ENCODE measurements around the gene SPATA19. TPM values are rescaled to one million over a fixed set of nuclear protein-coding genes. Genes with fewer than 3 reads are reported as not detected.
A peak's percentile ranks its signal among the peaks of the same experiment; 100 is the strongest.

SPATA19 gene
- total RNA-seq, 2 experiments from 2014 or later, result not detected

DNA sequence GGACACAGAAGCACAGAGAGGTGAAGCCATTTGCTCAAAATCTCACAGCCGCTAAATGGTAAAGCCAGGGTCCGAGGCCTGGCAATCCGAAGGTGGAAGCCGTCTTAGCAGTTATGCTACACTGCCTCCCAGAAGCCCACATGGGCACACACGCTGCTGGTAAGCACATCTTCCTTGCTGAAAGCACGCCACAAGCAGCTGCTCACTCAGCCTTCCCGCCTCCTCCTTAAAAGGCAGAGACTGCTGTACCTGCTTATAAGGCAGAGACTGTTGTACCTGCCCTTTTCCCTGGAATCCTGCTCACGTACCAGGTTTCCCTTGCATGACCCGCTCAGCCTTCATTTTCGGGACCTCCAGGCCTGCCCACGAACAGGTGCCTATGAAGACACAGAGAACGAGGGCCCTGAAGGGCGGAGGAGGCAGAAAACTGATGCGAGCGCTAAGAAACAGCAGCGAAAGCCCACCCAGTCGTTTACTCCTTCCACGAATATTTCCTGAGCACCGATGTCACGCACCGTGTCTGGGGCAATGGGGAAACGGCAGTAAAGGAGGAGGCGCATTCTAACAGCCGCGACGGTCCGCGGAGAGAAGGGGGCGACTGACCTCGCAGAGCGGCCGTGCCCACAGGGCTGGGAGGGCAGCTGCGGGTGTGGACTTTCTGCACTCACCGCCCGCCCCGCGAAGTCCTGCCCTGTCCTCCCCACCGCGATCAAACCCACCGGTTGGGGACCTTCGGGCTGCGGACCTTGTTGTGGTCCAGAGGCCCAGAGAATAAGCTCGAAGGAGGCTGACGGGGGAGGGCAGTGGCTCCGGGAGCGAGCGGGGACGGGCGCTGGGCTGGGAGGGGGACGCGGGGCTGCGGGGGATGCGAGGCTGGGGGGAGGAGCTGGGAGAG, 13.0 kb downstream of the SPATA19 start:
- DNase-seq (ENCODE audit: low spot score), result no peak
- POLR2A ChIA-PET, result no interaction called here
- Histone ChIP-seq H3K4me1 (ENCODE audit: insufficient read depth, low read length, poor library complexity, severe bottlenecking) (no peaks in the 10 kb centered on the region), H3K4me2 (ENCODE audit: low read length) (no peak overlapping the region), H3K36me3 (ENCODE audit: insufficient read depth, low read length) (no peaks in the 10 kb centered on the region), H3K9me2 (ENCODE audit: insufficient read depth, low read length) (no peaks in the 10 kb centered on the region), H2AFZ (ENCODE audit: low read length) (no peak overlapping the region), H4K20me1 (ENCODE audit: insufficient read depth, low read length) (no peaks in the 10 kb centered on the region), H3K9me3 (ENCODE audit: low read length) (no peaks in the 10 kb centered on the region), H3K79me2 (ENCODE audit: insufficient read depth, low read depth, low read length) (no peaks in the 10 kb centered on the region), H3K27ac (ENCODE audit: low read depth, low read length, poor library complexity, severe bottlenecking) (no peak overlapping the region), H3K4me3 (ENCODE audit: low read depth, low read length, poor library complexity, severe bottlenecking) (no peak overlapping the region)
- TF ChIP-seq, protein P1, sequence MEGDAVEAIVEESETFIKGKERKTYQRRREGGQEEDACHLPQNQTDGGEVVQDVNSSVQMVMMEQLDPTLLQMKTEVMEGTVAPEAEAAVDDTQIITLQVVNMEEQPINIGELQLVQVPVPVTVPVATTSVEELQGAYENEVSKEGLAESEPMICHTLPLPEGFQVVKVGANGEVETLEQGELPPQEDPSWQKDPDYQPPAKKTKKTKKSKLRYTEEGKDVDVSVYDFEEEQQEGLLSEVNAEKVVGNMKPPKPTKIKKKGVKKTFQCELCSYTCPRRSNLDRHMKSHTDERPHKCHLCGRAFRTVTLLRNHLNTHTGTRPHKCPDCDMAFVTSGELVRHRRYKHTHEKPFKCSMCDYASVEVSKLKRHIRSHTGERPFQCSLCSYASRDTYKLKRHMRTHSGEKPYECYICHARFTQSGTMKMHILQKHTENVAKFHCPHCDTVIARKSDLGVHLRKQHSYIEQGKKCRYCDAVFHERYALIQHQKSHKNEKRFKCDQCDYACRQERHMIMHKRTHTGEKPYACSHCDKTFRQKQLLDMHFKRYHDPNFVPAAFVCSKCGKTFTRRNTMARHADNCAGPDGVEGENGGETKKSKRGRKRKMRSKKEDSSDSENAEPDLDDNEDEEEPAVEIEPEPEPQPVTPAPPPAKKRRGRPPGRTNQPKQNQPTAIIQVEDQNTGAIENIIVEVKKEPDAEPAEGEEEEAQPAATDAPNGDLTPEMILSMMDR (conservative IDR thresholded peaks at IDR 0.05; ENCODE audit: low read length), result no peak
- no peak for TF ChIP-seq EZH2phosphoT487 (IDR thresholded peaks at IDR 0.05; ENCODE audit: borderline replicate concordance, low read depth, low read length)
- no TSS peak for BruUV-seq (replicated peaks)
- intact Hi-C loops (cut with micrococcal nuclease; ENCODE audit: unreplicated experiment), result no loop called here
- CTCF ChIA-PET (ENCODE audit: unreplicated experiment), result no interaction called here

DNA sequence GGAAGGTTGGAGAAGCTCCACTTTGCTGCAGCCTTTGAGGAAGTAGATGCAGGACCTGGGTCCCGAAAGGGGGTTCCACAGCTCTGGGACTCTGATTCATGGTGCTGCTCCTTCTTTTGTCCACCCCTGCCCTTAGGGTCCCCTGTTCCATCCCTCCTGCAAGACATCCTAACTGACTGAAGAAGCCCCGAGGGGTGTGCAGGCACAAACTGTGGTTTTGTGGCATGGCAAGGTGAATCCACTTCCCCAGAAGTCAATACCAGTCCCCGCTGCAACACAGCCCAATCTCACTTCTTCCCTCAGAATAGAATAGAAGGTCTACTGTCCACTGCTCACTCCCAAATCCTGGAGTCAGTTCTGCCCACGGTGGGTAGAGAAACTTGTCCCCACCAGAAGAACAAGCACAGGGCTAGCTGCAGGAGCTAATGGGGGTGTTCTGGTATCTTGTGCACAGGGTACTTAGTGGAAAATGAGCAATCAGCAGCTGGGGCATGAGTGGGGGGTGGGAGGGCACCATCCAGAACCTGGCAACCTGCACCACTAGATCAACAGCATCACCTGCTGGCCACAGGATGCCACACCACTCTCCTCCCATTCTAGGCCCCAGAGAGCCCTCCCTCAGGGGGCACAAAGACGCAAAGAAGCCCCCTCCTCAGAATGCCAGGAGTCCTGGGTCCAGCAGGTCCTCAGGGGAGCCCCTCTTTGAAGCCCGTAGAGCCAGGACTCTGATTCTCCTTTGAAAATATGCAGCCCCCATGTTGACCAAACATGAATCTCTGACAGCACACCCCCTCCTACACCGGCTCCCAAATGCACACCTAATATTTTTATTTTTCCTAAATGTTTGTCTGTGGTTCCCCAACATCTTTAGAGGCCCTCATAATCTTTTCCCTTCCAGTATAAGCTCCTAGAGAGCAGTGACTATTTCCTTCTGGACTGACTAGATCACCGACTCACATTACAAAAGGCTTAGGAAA, 14.1 kb downstream of the SPATA19 start:
- CTCF ChIA-PET (ENCODE audit: unreplicated experiment), result no interaction called here
- Histone ChIP-seq H3K36me3 (ENCODE audit: insufficient read depth, low read length) (no peaks in the 10 kb centered on the region), H3K9me2 (ENCODE audit: insufficient read depth, low read length) (no peaks in the 10 kb centered on the region), H3K79me2 (ENCODE audit: insufficient read depth, low read depth, low read length) (no peaks in the 10 kb centered on the region), H3K4me3 (ENCODE audit: low read depth, low read length, poor library complexity, severe bottlenecking) (no peak overlapping the region), H3K4me1 (ENCODE audit: insufficient read depth, low read length, poor library complexity, severe bottlenecking) (no peaks in the 10 kb centered on the region), H3K4me2 (ENCODE audit: low read length) (no peak overlapping the region), H4K20me1 (ENCODE audit: insufficient read depth, low read length) (no peaks in the 10 kb centered on the region), H2AFZ (ENCODE audit: low read length) (no peak overlapping the region), H3K9me3 (ENCODE audit: low read length) (no peaks in the 10 kb centered on the region), H3K27ac (ENCODE audit: low read depth, low read length, poor library complexity, severe bottlenecking) (no peak overlapping the region)
- TF ChIP-seq EZH2phosphoT487 (IDR thresholded peaks at IDR 0.05; ENCODE audit: borderline replicate concordance, low read depth, low read length), result no peak
- TF ChIP-seq, protein P1 (conservative IDR thresholded peaks at IDR 0.05; ENCODE audit: low read length), result peak; percentile 29; the same call in 1 of the 2 replicates
- DNase-seq (ENCODE audit: low spot score), result no peak
- POLR2A ChIA-PET, result no interaction called here
- BruUV-seq (replicated peaks), result no TSS peak
- intact Hi-C loops (cut with micrococcal nuclease; ENCODE audit: unreplicated experiment), result no loop called here
